ENCODE results near the gene AFF3. TPM values are rescaled to one million over a fixed set of nuclear protein-coding genes. Genes with fewer than 3 reads are reported as not detected.

The AFF3 gene
- total RNA-seq: 8.0 TPM
- long read RNA-seq, partial matches to known transcripts: 1 of 5 reads
- long read RNA-seq, other reads (novel, unspliced or antisense): 4 of 5 reads

- no peak within 1 kb of the TSS for H3K4me3 ChIP-seq
- TF ChIP-seq, protein P1, sequence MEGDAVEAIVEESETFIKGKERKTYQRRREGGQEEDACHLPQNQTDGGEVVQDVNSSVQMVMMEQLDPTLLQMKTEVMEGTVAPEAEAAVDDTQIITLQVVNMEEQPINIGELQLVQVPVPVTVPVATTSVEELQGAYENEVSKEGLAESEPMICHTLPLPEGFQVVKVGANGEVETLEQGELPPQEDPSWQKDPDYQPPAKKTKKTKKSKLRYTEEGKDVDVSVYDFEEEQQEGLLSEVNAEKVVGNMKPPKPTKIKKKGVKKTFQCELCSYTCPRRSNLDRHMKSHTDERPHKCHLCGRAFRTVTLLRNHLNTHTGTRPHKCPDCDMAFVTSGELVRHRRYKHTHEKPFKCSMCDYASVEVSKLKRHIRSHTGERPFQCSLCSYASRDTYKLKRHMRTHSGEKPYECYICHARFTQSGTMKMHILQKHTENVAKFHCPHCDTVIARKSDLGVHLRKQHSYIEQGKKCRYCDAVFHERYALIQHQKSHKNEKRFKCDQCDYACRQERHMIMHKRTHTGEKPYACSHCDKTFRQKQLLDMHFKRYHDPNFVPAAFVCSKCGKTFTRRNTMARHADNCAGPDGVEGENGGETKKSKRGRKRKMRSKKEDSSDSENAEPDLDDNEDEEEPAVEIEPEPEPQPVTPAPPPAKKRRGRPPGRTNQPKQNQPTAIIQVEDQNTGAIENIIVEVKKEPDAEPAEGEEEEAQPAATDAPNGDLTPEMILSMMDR (IDR thresholded peaks at IDR 0.05; ENCODE audit: borderline replicate concordance): no peak
- intact Hi-C loops (cut with micrococcal nuclease): no loop called here
These were observed at the start of gene AFF3 for GRCh38 chr2:100142393-100142792. Gene AFF3 (minus strand): TSS chr2:100142590. CDS start chr2:100104454, 38,136 bp downstream.

GRCh38 chr2:100189387-100189786 lies 47.0 kb upstream of the AFF3 start:
- intact Hi-C loops (cut with micrococcal nuclease): no loop called here
- Histone ChIP-seq H3K4me3 (no peak overlapping the region), H3K4me1 (peaks cover 33% of the 10 kb centered on the region), H3K27me3 (ENCODE audit: low read depth) (no peaks in the 10 kb centered on the region), H3K27ac (replicated peaks) (peak overlapping the region; percentile 18), H3K9me3 (replicated peaks) (no peaks in the 10 kb centered on the region), H3K36me3 (no peaks in the 10 kb centered on the region)
- no peak for DNase-seq
- TF ChIP-seq, protein P1 (IDR thresholded peaks at IDR 0.05; ENCODE audit: borderline replicate concordance): no peak

More at GRCh38 chr2:100142393-100142792, at the start of gene AFF3:
- DNase-seq: no peak
- Histone ChIP-seq H3K27ac (replicated peaks) (no peak within 1 kb of the TSS), H3K9me3 (replicated peaks) (no peaks in the 10 kb centered on the region), H3K4me1 (no peaks in the 10 kb centered on the region), H3K36me3 (no peaks in the 10 kb centered on the region), H3K27me3 (ENCODE audit: low read depth) (peaks cover 6% of the 10 kb centered on the region)

- Histone ChIP-seq H3K27ac (replicated peaks) (no peak overlapping the region), H3K9me3 (replicated peaks) (no peaks in the 10 kb centered on the region), H3K27me3 (ENCODE audit: low read depth) (no peaks in the 10 kb centered on the region), H3K4me3 (no peak overlapping the region), H3K36me3 (no peaks in the 10 kb centered on the region), H3K4me1 (peaks cover 30% of the 10 kb centered on the region)
- TF ChIP-seq, protein P1 (IDR thresholded peaks at IDR 0.05; ENCODE audit: borderline replicate concordance): no peak
- DNase-seq: no peak
- intact Hi-C loops (cut with micrococcal nuclease): no loop called here
These were observed 45.9 kb upstream of the AFF3 start for GRCh38 chr2:100188326-100188725.

GRCh38 chr2:100186126-100186525 lies 43.7 kb upstream of the AFF3 start:
- intact Hi-C loops (cut with micrococcal nuclease): no loop called here
- Histone ChIP-seq H3K4me3 (no peak overlapping the region), H3K9me3 (replicated peaks) (no peaks in the 10 kb centered on the region), H3K27me3 (ENCODE audit: low read depth) (no peaks in the 10 kb centered on the region), H3K4me1 (peaks cover 26% of the 10 kb centered on the region), H3K27ac (replicated peaks) (no peak overlapping the region), H3K36me3 (no peaks in the 10 kb centered on the region)
- TF ChIP-seq, protein P1 (IDR thresholded peaks at IDR 0.05; ENCODE audit: borderline replicate concordance): no peak
- no peak for DNase-seq

DNA sequence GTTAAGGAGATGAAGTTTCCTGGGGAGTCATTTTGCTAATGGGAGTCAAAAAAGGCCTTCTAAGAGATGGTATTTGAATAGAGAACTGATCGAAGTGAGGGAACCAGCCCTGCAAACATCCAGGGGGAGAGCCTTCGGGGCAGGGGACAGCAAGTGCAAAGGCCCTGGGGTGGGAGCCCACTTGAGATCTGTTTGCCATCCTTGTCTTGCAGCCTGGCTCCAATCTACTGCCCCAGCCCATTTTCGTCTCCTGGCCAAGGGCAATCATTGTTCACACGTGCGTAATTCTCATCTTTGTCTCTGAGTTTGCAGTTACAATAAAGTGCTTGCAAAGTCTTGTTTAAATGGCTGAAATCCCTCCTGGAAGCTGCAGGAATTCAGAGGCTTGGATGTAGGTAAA lies 43.1 kb upstream of the AFF3 start:
- no peak overlapping the region for H3K4me3 ChIP-seq
- DNase-seq: no peak
- H3K9me3 ChIP-seq (replicated peaks): no peaks in the 10 kb centered on the region
- intact Hi-C loops (cut with micrococcal nuclease): no loop called here
- peaks cover 26% of the 10 kb centered on the region for H3K4me1 ChIP-seq
- H3K27me3 ChIP-seq (ENCODE audit: low read depth): no peaks in the 10 kb centered on the region
- no peaks in the 10 kb centered on the region for H3K36me3 ChIP-seq
- TF ChIP-seq, protein P1 (IDR thresholded peaks at IDR 0.05; ENCODE audit: borderline replicate concordance): no peak
- H3K27ac ChIP-seq (replicated peaks): no peak overlapping the region

Data from left ventricle myocardium inferior (tissue), 1 donor.